Activated CD4-positive, alpha-beta memory T cell treated with anti-CD3 and anti-CD28 coated beads for 36 hours (primary cell): ENCODE data around the gene ZMAT2. TPM values are rescaled to one million over a fixed set of nuclear protein-coding genes. Genes with fewer than 3 reads are reported as not detected.

Source experiments
- CTCF ChIA-PET: fragments of 350-600 bp; sonication (Branson Sonifier 250); formaldehyde crosslinking; loops from one replicate; lab custom pipeline; 2021; ENCODE audit warnings: antibody characterized with exemption, inconsistent platforms; lab: Charles Lee
- POLR2A ChIA-PET: fragments of 350-600 bp; sonication (Branson Sonifier 250); formaldehyde crosslinking; loops from one replicate; lab custom pipeline; 2021; ENCODE audit warnings: antibody characterized with exemption; lab: Charles Lee
- DNase-seq: peaks from one replicate; pipeline ENCODE4 v3.0.0-alpha.2; 2020
- H3K27ac Mint-ChIP-seq: one replicate; pipeline ENCODE4 v1.8.0; 2021; ENCODE audit warnings: mixed read lengths
- H3K27me3 Mint-ChIP-seq: one replicate; pipeline ENCODE4 v1.8.0; 2021; ENCODE audit warnings: mixed read lengths
- H3K36me3 Mint-ChIP-seq: one replicate; pipeline ENCODE4 v1.8.0; 2021; ENCODE audit warnings: mixed read lengths
- H3K4me1 Mint-ChIP-seq: one replicate; pipeline ENCODE4 v1.8.0; 2021; ENCODE audit warnings: low read depth, mixed read lengths
- H3K4me3 Mint-ChIP-seq: one replicate; pipeline ENCODE4 v1.8.0; 2021; ENCODE audit warnings: mild to moderate bottlenecking, mixed read lengths
- H3K9me3 Mint-ChIP-seq: one replicate; pipeline ENCODE4 v1.8.0; 2021; ENCODE audit warnings: mixed read lengths
- intact Hi-C: fragments of 100-400 bp; cut with micrococcal nuclease; formaldehyde crosslinking; loops from one replicate; pipeline ENCODE4 v1.15.1; 2023
- total RNA-seq, 2 experiments: library from RNA; stranded (reverse); gene quantifications; one replicate each; pipeline ENCODE4 v1.2.3, GENCODE V29; 2021

ZMAT2 gene
- total RNA-seq, 2 experiments from 2014 or later: 51.4 to 53.4 TPM

- Mint-ChIP-seq H3K4me3 (no peak overlapping the region), H3K36me3 (no peaks in the 10 kb centered on the region), H3K27me3 (peaks cover 4% of the 10 kb centered on the region), H3K9me3 (peaks cover 32% of the 10 kb centered on the region), H3K27ac (no peak overlapping the region), H3K4me1 (no peaks in the 10 kb centered on the region)
- no peak for DNase-seq
- CTCF ChIA-PET: no interaction called here
- intact Hi-C loops: no loop called here
- POLR2A ChIA-PET: no interaction called here
These were observed 41.7 kb downstream of the ZMAT2 start for GRCh38 chr5:140741967-140742366.

- DNase-seq: no peak
- intact Hi-C loops: no loop called here
- H3K36me3 Mint-ChIP-seq: peaks cover 16% of the 10 kb centered on the region
- H3K27ac Mint-ChIP-seq: no peak overlapping the region
- H3K27me3 Mint-ChIP-seq: peaks cover 9% of the 10 kb centered on the region
- peak overlapping the region; percentile 11 for H3K4me3 Mint-ChIP-seq
- no peaks in the 10 kb centered on the region for H3K4me1 Mint-ChIP-seq
- peaks cover 76% of the 10 kb centered on the region for H3K9me3 Mint-ChIP-seq
- ChIA-PET CTCF (no interaction called here), POLR2A (no interaction called here)
These were observed 53.3 kb downstream of the ZMAT2 start for GRCh38 chr5:140753561-140753960.

Other genes starting within 250 kb of the ZMAT2 start
- 10 to 100 TPM; 15.7 to 16.6 TPM for gene EIF4EBP3, start 152.8 kb upstream of the ZMAT2 start, total RNA-seq
- 10 to 100 TPM; 46.0 to 46.7 TPM for gene SRA1, start 143.0 kb upstream of the ZMAT2 start, total RNA-seq
- 10 to 100 TPM; 16.3 to 16.8 TPM for gene APBB3, start 135.8 kb upstream of the ZMAT2 start, total RNA-seq
- gene SLC35A4, start 135.6 kb upstream of the ZMAT2 start, total RNA-seq: 10 to 100 TPM; 68.7 to 69.7 TPM
- gene CD14, start 67.3 kb upstream of the ZMAT2 start, total RNA-seq: under 1 TPM; 0.39 to 0.62 TPM
- gene TMCO6, start 61.0 kb upstream of the ZMAT2 start, total RNA-seq: 10 to 100 TPM; 33.7 to 33.8 TPM
- gene NDUFA2, start 52.8 kb upstream of the ZMAT2 start, total RNA-seq: 10 to 100 TPM; 63.8 to 69.4 TPM
- 100 to 1,000 TPM; 103 to 104 TPM for gene IK, start 52.6 kb upstream of the ZMAT2 start, total RNA-seq
- gene WDR55, start 35.5 kb upstream of the ZMAT2 start, total RNA-seq: 10 to 100 TPM; 30.4 to 32.1 TPM
- 1 to 10 TPM; 2.3 to 2.5 TPM for gene DND1, start 26.9 kb upstream of the ZMAT2 start, total RNA-seq
- gene HARS1, start 9.1 kb upstream of the ZMAT2 start, total RNA-seq: 10 to 100 TPM; 91.1 to 91.7 TPM
- gene HARS2, start 9.0 kb upstream of the ZMAT2 start, total RNA-seq: 10 to 100 TPM; 26.9 to 28.9 TPM
- not detected for gene PCDHA1, start 85.7 kb downstream of the ZMAT2 start, total RNA-seq
- not detected for gene PCDHA2, start 94.4 kb downstream of the ZMAT2 start, total RNA-seq
- not detected for gene PCDHA3, start 100.6 kb downstream of the ZMAT2 start, total RNA-seq
- gene PCDHA4, start 106.6 kb downstream of the ZMAT2 start, total RNA-seq: not detected
- not detected for gene PCDHA5, start 121.2 kb downstream of the ZMAT2 start, total RNA-seq
- not detected for gene PCDHA6, start 127.5 kb downstream of the ZMAT2 start, total RNA-seq
- not detected for gene PCDHA7, start 133.8 kb downstream of the ZMAT2 start, total RNA-seq
- gene PCDHA8, start 140.7 kb downstream of the ZMAT2 start, total RNA-seq: not detected
- not detected for gene PCDHA9, start 147.9 kb downstream of the ZMAT2 start, total RNA-seq
- not detected for gene PCDHA10, start 155.4 kb downstream of the ZMAT2 start, total RNA-seq
- gene PCDHA11, start 168.5 kb downstream of the ZMAT2 start, total RNA-seq: not detected
- gene PCDHA12, start 174.9 kb downstream of the ZMAT2 start, total RNA-seq: not detected
- not detected for gene PCDHA13, start 181.7 kb downstream of the ZMAT2 start, total RNA-seq
- not detected for gene PCDHAC1, start 225.9 kb downstream of the ZMAT2 start, total RNA-seq